Neural progenitor cell (in vitro differentiated cells): Measurements from ENCODE around the gene PTPN14. TPM values are rescaled to one million over a fixed set of nuclear protein-coding genes. Genes with fewer than 3 reads are reported as not detected.

Experiments used
- DNase-seq: peaks from one replicate; pipeline ENCODE4 v3.0.0-alpha.2; 2016; ENCODE audit warnings: low spot score
- H2AFZ ChIP-seq: fragments of 200-600 bp; sonication (generic); replicated peaks from 2 replicates; pipeline ENCODE4 v1.6.1; 2016; ENCODE audit warnings: antibody characterized with exemption
- H3F3A ChIP-seq: fragments of 200-600 bp; sonication (generic); 2 replicates; pipeline ENCODE4 v1.6.1; 2016; ENCODE audit warnings: antibody characterized with exemption, low read depth
- H3K27ac ChIP-seq: fragments of 200-600 bp; sonication (generic); 2 replicates; pipeline ENCODE4 v1.5.1; 2016; ENCODE audit warnings: mild to moderate bottlenecking
- H3K27me3 ChIP-seq: fragments of 200-600 bp; sonication (generic); 2 replicates; pipeline ENCODE4 v1.6.1; 2016; ENCODE audit warnings: mild to moderate bottlenecking, moderate library complexity
- H3K36me3 ChIP-seq: fragments of 200-600 bp; sonication (generic); 2 replicates; pipeline ENCODE4 v1.5.1; 2016
- H3K4me1 ChIP-seq: fragments of 200-600 bp; sonication (generic); 2 replicates; pipeline ENCODE4 v1.6.1; 2016; ENCODE audit warnings: mixed run types
- H3K4me2 ChIP-seq: fragments of 200-600 bp; sonication (generic); 2 replicates; pipeline ENCODE4 v1.6.1; 2016
- H3K4me3 ChIP-seq: fragments of 200-600 bp; sonication (generic); 2 replicates; pipeline ENCODE4 v1.5.1; 2016
- H3K79me2 ChIP-seq: fragments of 200-600 bp; sonication (generic); 2 replicates; pipeline ENCODE4 v1.6.1; 2016; ENCODE audit warnings: low read depth
- H3K9ac ChIP-seq: fragments of 200-600 bp; sonication (generic); 2 replicates; pipeline ENCODE4 v1.6.1; 2016
- H3K9me3 ChIP-seq: fragments of 200-600 bp; sonication (generic); 2 replicates; pipeline ENCODE4 v1.5.1; 2016; ENCODE audit warnings: low read depth
- H4K20me1 ChIP-seq: fragments of 200-600 bp; sonication (generic); 2 replicates; pipeline ENCODE4 v1.6.1; 2016; ENCODE audit warnings: low read depth
- H3K27ac Mint-ChIP-seq: 3 replicates; pipeline ENCODE4 v1.8.0; 2021; ENCODE audit warnings: mixed read lengths
- H3K27me3 Mint-ChIP-seq: 2 replicates; pipeline ENCODE4 v1.8.0; 2022; ENCODE audit warnings: low read depth, mild to moderate bottlenecking, inconsistent platforms, moderate library complexity, mixed read lengths; ENCODE audit not compliant: insufficient read depth
- H3K36me3 Mint-ChIP-seq: 3 replicates; pipeline ENCODE4 v1.8.0; 2021; ENCODE audit warnings: mixed read lengths
- H3K4me1 Mint-ChIP-seq: 3 replicates; pipeline ENCODE4 v1.8.0; 2021; ENCODE audit warnings: mixed read lengths
- H3K4me3 Mint-ChIP-seq: 3 replicates; pipeline ENCODE4 v1.8.0; 2021; ENCODE audit warnings: mild to moderate bottlenecking, moderate library complexity, mixed read lengths
- H3K9me3 Mint-ChIP-seq: 3 replicates; pipeline ENCODE4 v1.8.0; 2020; ENCODE audit warnings: mixed read lengths
- CTCF ChIP-seq: fragments of 200-600 bp; sonication (generic); IDR thresholded peaks from 2 replicates; pipeline ENCODE4 v1.5.1; 2017; ENCODE audit warnings: antibody characterized with exemption, mild to moderate bottlenecking
- EZH2 ChIP-seq: fragments of 200-600 bp; sonication (generic); IDR thresholded peaks from 2 replicates; pipeline ENCODE4 v1.6.1; 2017; ENCODE audit warnings: antibody characterized with exemption, mild to moderate bottlenecking, moderate library complexity
- EZH2phosphoT487 ChIP-seq: fragments of 200-600 bp; sonication (generic); IDR thresholded peaks from 2 replicates; pipeline ENCODE4 v1.6.1; 2017; ENCODE audit warnings: antibody characterized with exemption
- total RNA-seq: library from RNA; depleted of rRNA; stranded (reverse); fragments of >200 nt; gene quantifications from 2 replicates; pipeline ENCODE4 v1.2.3, GENCODE V29; 2015; ENCODE audit warnings: low replicate concordance

Gene PTPN14
- total RNA-seq, 1 donor from 2014 or later = 28.3 TPM

GRCh38 chr1:214414691-214415090 lies 136.7 kb downstream of the PTPN14 start:
- H2AFZ ChIP-seq = no peak overlapping the region
- no peaks in the 10 kb centered on the region for H3K36me3 ChIP-seq
- no peaks in the 10 kb centered on the region for H3K27me3 ChIP-seq
- no peak overlapping the region for H3K4me2 ChIP-seq
- no peaks in the 10 kb centered on the region for H3K27me3 Mint-ChIP-seq
- H3K4me3 Mint-ChIP-seq = no peak overlapping the region
- no peak overlapping the region for H3K27ac ChIP-seq
- H3F3A ChIP-seq = no peaks in the 10 kb centered on the region
- peaks cover 7% of the 10 kb centered on the region for H3K9me3 Mint-ChIP-seq
- no peaks in the 10 kb centered on the region for H3K9me3 ChIP-seq
- H3K36me3 Mint-ChIP-seq = peaks cover 11% of the 10 kb centered on the region
- DNase-seq = no peak
- peaks cover 20% of the 10 kb centered on the region for H3K4me1 Mint-ChIP-seq
- H3K27ac Mint-ChIP-seq = no peak overlapping the region
- peaks cover 6% of the 10 kb centered on the region for H3K4me1 ChIP-seq
- H4K20me1 ChIP-seq = no peaks in the 10 kb centered on the region
- no peak overlapping the region for H3K4me3 ChIP-seq
- peak overlapping the region; percentile 22 for H3K9ac ChIP-seq
- peaks cover 25% of the 10 kb centered on the region for H3K79me2 ChIP-seq
- TF ChIP-seq EZH2phosphoT487 (no peak), CTCF (no peak), EZH2 (no peak)

- peaks cover 16% of the 10 kb centered on the region for H3K79me2 ChIP-seq
Observed at GRCh38 chr1:214413315-214413714, 138.1 kb downstream of the PTPN14 start.

GRCh38 chr1:214404571-214405213 lies 146.7 kb downstream of the PTPN14 start:
- Histone ChIP-seq H3K27me3 (no peaks in the 10 kb centered on the region), H3K4me2 (no peak overlapping the region), H4K20me1 (no peaks in the 10 kb centered on the region), H3K27ac (no peak overlapping the region), H3K36me3 (no peaks in the 10 kb centered on the region), H2AFZ (no peak overlapping the region), H3K9ac (no peak overlapping the region), H3K79me2 (no peaks in the 10 kb centered on the region), H3K4me1 (peaks cover 11% of the 10 kb centered on the region), H3K9me3 (no peaks in the 10 kb centered on the region), H3F3A (no peaks in the 10 kb centered on the region), H3K4me3 (no peak overlapping the region)
- no peaks in the 10 kb centered on the region for H3K27me3 Mint-ChIP-seq
- no peaks in the 10 kb centered on the region for H3K9me3 Mint-ChIP-seq
- H3K36me3 Mint-ChIP-seq = peaks cover 10% of the 10 kb centered on the region
- H3K4me1 Mint-ChIP-seq = peaks cover 14% of the 10 kb centered on the region
- no peak for DNase-seq
- H3K27ac Mint-ChIP-seq = peak overlapping the region; percentile 55
- TF ChIP-seq EZH2phosphoT487 (no peak), EZH2 (no peak), CTCF (no peak)
- H3K4me3 Mint-ChIP-seq = no peak overlapping the region

More at GRCh38 chr1:214413315-214413714, 138.1 kb downstream of the PTPN14 start:
- Mint-ChIP-seq H3K27me3 (no peaks in the 10 kb centered on the region), H3K4me1 (peaks cover 16% of the 10 kb centered on the region), H3K27ac (no peak overlapping the region), H3K9me3 (peaks cover 7% of the 10 kb centered on the region), H3K4me3 (no peak overlapping the region), H3K36me3 (peaks cover 11% of the 10 kb centered on the region)
- Histone ChIP-seq H3K4me1 (no peaks in the 10 kb centered on the region), H3K4me3 (no peak overlapping the region), H3K27me3 (no peaks in the 10 kb centered on the region), H2AFZ (no peak overlapping the region), H3K9me3 (no peaks in the 10 kb centered on the region), H3F3A (no peaks in the 10 kb centered on the region), H4K20me1 (no peaks in the 10 kb centered on the region), H3K4me2 (no peak overlapping the region), H3K36me3 (no peaks in the 10 kb centered on the region), H3K27ac (no peak overlapping the region), H3K9ac (no peak overlapping the region)
- TF ChIP-seq CTCF = no peak
- no peak for TF ChIP-seq EZH2
- TF ChIP-seq EZH2phosphoT487 = no peak
- DNase-seq = no peak
